Fibroblast of lung (primary cell): ENCODE data around the gene NME1. TPM values are rescaled to one million over a fixed set of nuclear protein-coding genes. Genes with fewer than 3 reads are reported as not detected.

Experiments used
- DNase-seq, 2 donors: peaks; one replicate each; pipeline versions ENCODE4 v3.0.0 to v3.0.0-alpha.2; 2010; ENCODE audit warnings: low read depth in 2 of 2
- H2AFZ ChIP-seq: 2 replicates; pipeline ENCODE4 v1.5.1; 2012; ENCODE audit warnings: low read length, control low read depth, inconsistent platforms
- H3K27ac ChIP-seq: 2 replicates; pipeline ENCODE4 v1.5.1; 2011; ENCODE audit warnings: low read length, control low read depth; ENCODE audit not compliant: insufficient read depth
- H3K27me3 ChIP-seq: 2 replicates; pipeline ENCODE4 v1.5.1; 2011; ENCODE audit warnings: mild to moderate bottlenecking, low read length; ENCODE audit not compliant: control insufficient read depth, insufficient read depth
- H3K36me3 ChIP-seq: 2 replicates; pipeline ENCODE4 v1.5.1; 2011; ENCODE audit warnings: low read length; ENCODE audit not compliant: control insufficient read depth, insufficient read depth
- H3K4me1 ChIP-seq: 2 replicates; pipeline ENCODE4 v1.5.1; 2011; ENCODE audit warnings: low read length; ENCODE audit not compliant: control insufficient read depth, insufficient read depth; ENCODE audit errors: extremely low read depth
- H3K4me2 ChIP-seq: 2 replicates; pipeline ENCODE4 v1.5.1; 2011; ENCODE audit warnings: low read length, control low read depth; ENCODE audit not compliant: insufficient read depth; ENCODE audit errors: extremely low read depth
- H3K4me3 ChIP-seq, 4 experiments: fragments of 200-600 bp in 1 of 4; sonication (generic) in 1 of 4; replicated peaks in 1 of 4; 2 replicates each; pipeline ENCODE4 v1.5.1; 2011 to 2016; ENCODE audit warnings: low read length in 4 of 4, low read depth in 3 of 4, mild to moderate bottlenecking in 3 of 4, control low read depth in 2 of 4, inconsistent platforms in 1 of 4, mixed read lengths in 1 of 4; ENCODE audit not compliant: insufficient read depth in 1 of 4; ENCODE audit errors: control extremely low read depth in 1 of 4
- H3K79me2 ChIP-seq: 2 replicates; pipeline ENCODE4 v1.5.1; 2012; ENCODE audit warnings: mild to moderate bottlenecking, low read length, inconsistent platforms; ENCODE audit not compliant: control insufficient read depth, insufficient read depth
- H3K9ac ChIP-seq: 2 replicates; pipeline ENCODE4 v1.5.1; 2011; ENCODE audit warnings: mild to moderate bottlenecking, low read length, control low read depth; ENCODE audit not compliant: insufficient read depth
- H3K9me3 ChIP-seq: 2 replicates; pipeline ENCODE4 v1.5.1; 2012; ENCODE audit warnings: low read depth, low read length; ENCODE audit not compliant: control insufficient read depth, insufficient read depth
- H4K20me1 ChIP-seq: 2 replicates; pipeline ENCODE4 v1.5.1; 2011; ENCODE audit warnings: low read length; ENCODE audit not compliant: control insufficient read depth, insufficient read depth; ENCODE audit errors: extremely low read depth
- EZH2 ChIP-seq: IDR thresholded peaks from 2 replicates; pipeline ENCODE4 v1.5.1; 2012; ENCODE audit warnings: low read length, control low read depth, mild to moderate bottlenecking; ENCODE audit errors: missing control alignments
- polyA plus RNA-seq, 2 donors: library from polyadenylated mRNA; depleted of rRNA in 1 of 2; stranded (reverse) in 1 of 2; unstranded in 1 of 2; fragments of >200 nt; gene quantifications; 2 replicates each; pipeline ENCODE4 v1.2.1, GENCODE V29; 2011 to 2012; ENCODE audit warnings: missing spikeins in 1 of 2
- total RNA-seq: library from RNA; depleted of rRNA; stranded (reverse); fragments of >200 nt; gene quantifications from 2 replicates; pipeline ENCODE4 v1.2.1, GENCODE V29; 2014
- TF ChIP-seq, protein P1 (sequence below), 2 donors: IDR thresholded peaks in 1 of 2; conservative IDR thresholded peaks in 1 of 2; 1 replicate in 1 of 2; 2 replicates in 1 of 2; pipeline ENCODE4 v1.5.1; 2011 to 2012; ENCODE audit warnings: low read length in 2 of 2, control low read depth in 1 of 2, inconsistent platforms in 1 of 2, low read depth in 1 of 2, mild to moderate bottlenecking in 1 of 2

Gene NME1
- total and polyA plus RNA-seq, 2 donors (not counting 1 experiment from before 2014, with no cell fraction given), result 108 to 220 TPM

DNA sequence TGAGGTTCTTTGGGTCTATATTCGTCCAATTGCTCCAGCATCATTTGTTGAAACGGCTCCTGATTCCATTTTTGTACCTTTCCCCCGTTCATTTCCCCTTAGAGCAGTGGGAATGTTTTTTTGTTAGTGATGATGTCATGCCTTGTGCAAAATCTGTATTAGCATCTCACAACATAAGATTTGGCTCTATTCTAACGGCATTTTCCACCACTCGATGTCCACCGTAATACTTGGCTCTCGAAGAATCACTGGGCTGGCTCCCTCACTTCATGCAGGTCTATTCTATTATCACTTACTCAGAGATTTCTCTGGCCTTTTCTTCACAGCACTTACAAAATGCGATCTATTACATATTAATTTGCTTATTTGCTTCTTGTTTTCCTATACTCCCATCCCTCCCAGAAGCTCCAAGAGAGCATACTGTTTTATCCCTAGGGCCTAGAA is 571 bp upstream of the NME1 start:
- DNase-seq, result peak; percentile 42 to 45
- TF ChIP-seq, protein P1, sequence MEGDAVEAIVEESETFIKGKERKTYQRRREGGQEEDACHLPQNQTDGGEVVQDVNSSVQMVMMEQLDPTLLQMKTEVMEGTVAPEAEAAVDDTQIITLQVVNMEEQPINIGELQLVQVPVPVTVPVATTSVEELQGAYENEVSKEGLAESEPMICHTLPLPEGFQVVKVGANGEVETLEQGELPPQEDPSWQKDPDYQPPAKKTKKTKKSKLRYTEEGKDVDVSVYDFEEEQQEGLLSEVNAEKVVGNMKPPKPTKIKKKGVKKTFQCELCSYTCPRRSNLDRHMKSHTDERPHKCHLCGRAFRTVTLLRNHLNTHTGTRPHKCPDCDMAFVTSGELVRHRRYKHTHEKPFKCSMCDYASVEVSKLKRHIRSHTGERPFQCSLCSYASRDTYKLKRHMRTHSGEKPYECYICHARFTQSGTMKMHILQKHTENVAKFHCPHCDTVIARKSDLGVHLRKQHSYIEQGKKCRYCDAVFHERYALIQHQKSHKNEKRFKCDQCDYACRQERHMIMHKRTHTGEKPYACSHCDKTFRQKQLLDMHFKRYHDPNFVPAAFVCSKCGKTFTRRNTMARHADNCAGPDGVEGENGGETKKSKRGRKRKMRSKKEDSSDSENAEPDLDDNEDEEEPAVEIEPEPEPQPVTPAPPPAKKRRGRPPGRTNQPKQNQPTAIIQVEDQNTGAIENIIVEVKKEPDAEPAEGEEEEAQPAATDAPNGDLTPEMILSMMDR (conservative IDR thresholded peaks at IDR 0.05 in 1 of 2, IDR thresholded peaks at IDR 0.05 in 1 of 2; ENCODE audit: low read depth in 1 of 2, low read length in 2 of 2), result no peak
- no peak for TF ChIP-seq EZH2
- Histone ChIP-seq H4K20me1 (no peaks in the 10 kb centered on the region), H3K4me3 (peak overlapping the region; percentile 20 to 74 (median 45)), H3K9me3 (no peaks in the 10 kb centered on the region), H2AFZ (peak overlapping the region; percentile 80), H3K27me3 (no peaks in the 10 kb centered on the region), H3K27ac (peak overlapping the region; percentile 12), H3K79me2 (peaks cover 38% of the 10 kb centered on the region), H3K9ac (peak overlapping the region; percentile 11), H3K4me1 (no peaks in the 10 kb centered on the region), H3K4me2 (peak overlapping the region; percentile 52), H3K36me3 (peaks cover 2% of the 10 kb centered on the region)

DNA sequence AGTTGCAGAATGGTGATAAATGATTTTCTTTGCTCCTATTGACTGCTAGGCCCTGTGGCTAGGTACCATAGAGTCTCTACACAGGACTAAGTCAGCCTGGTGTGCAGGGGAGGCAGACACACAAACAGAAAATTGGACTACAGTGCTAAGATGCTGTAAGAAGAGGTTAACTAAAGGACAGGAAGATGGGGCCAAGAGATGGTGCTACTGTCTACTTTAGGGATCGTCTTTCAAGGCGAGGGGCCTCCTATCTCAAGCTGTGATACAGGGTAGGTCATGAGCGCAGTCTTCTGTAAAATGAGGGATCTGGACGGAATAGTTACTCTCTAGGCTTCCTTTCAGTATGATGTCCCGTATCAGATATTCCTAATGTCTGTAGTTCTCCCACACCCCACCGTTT is 817 bp downstream of the NME1 start:
- peaks cover 45% of the 10 kb centered on the region for H3K79me2 ChIP-seq

DNA sequence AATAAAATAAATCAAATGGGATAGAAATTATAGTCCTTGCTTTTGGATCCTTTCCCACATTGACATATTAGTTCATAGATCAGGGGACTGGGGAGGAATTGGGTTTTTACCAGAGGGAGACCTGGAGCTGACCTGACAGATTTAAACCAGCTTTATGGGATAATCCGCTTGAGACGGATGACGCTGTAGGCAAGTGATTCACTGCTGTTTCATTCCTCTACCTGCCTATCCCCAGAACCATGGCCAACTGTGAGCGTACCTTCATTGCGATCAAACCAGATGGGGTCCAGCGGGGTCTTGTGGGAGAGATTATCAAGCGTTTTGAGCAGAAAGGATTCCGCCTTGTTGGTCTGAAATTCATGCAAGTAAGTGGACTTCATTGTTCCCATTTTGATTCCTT is 2.1 kb downstream of the NME1 start:
- H3K27me3 ChIP-seq, result no peaks in the 10 kb centered on the region
- no peaks in the 10 kb centered on the region for H4K20me1 ChIP-seq
- peaks cover 45% of the 10 kb centered on the region for H3K79me2 ChIP-seq
- DNase-seq, result no peak
- no peak overlapping the region for H2AFZ ChIP-seq
- TF ChIP-seq, protein P1 (conservative IDR thresholded peaks at IDR 0.05 in 1 of 2, IDR thresholded peaks at IDR 0.05 in 1 of 2; ENCODE audit: low read depth in 1 of 2, low read length in 2 of 2), result no peak
- TF ChIP-seq EZH2, result no peak
- H3K9me3 ChIP-seq, result no peaks in the 10 kb centered on the region
- no peak overlapping the region for H3K4me3 ChIP-seq
- H3K4me2 ChIP-seq, result no peak overlapping the region
- no peak overlapping the region for H3K9ac ChIP-seq
- peaks cover 5% of the 10 kb centered on the region for H3K36me3 ChIP-seq
- H3K4me1 ChIP-seq, result no peaks in the 10 kb centered on the region
- no peak overlapping the region for H3K27ac ChIP-seq

More for the DNA sequence above, 817 bp downstream of the NME1 start:
- no peaks in the 10 kb centered on the region for H4K20me1 ChIP-seq
- H3K27ac ChIP-seq, result peak overlapping the region; percentile 40
- H3K27me3 ChIP-seq, result no peaks in the 10 kb centered on the region
- H3K36me3 ChIP-seq, result peaks cover 5% of the 10 kb centered on the region
- peak overlapping the region; percentile 61 for H3K9ac ChIP-seq
- peak overlapping the region; percentile 39 to 94 (median 62) for H3K4me3 ChIP-seq
- peak overlapping the region; percentile 15 for H2AFZ ChIP-seq
- no peak for TF ChIP-seq EZH2
- TF ChIP-seq, protein P1 (conservative IDR thresholded peaks at IDR 0.05 in 1 of 2, IDR thresholded peaks at IDR 0.05 in 1 of 2; ENCODE audit: low read depth in 1 of 2, low read length in 2 of 2), result no peak
- peak in 1 of 2 donors; percentile 12 for DNase-seq
- no peaks in the 10 kb centered on the region for H3K9me3 ChIP-seq
- no peaks in the 10 kb centered on the region for H3K4me1 ChIP-seq
- peak overlapping the region; percentile 76 for H3K4me2 ChIP-seq
